Activated T-helper 9 cell treated with anti-CD3 and anti-CD28 coated beads, Interleukin-2, amount 50 U/mL, for 16 hours (primary cell): ENCODE data around the gene TEX51.

Source experiments
- DNase-seq: peaks from one replicate; pipeline ENCODE4 v3.0.0-alpha.2; 2020; ENCODE audit warnings: low read depth

The TEX51 gene

GRCh38 chr2:126898636-126899035 is at the start of gene TEX51:
Gene TEX51, plus strand, starts transcription at chr2:126898890. Its CDS starts 29 bp downstream, at chr2:126898919.
- DNase-seq = no peak

- no peak for DNase-seq
Measured at GRCh38 chr2:126849054-126849453, 49.6 kb upstream of the TEX51 start.

- no peak for DNase-seq
Measured at GRCh38 chr2:126849486-126849885, 49.2 kb upstream of the TEX51 start.

GRCh38 chr2:126849991-126850535 is 48.6 kb upstream of the TEX51 start:
- DNase-seq = no peak

GRCh38 chr2:126850940-126851339 is 47.8 kb upstream of the TEX51 start:
- no peak for DNase-seq

- no peak for DNase-seq
Measured at GRCh38 chr2:126851756-126852155, 46.9 kb upstream of the TEX51 start.

- DNase-seq = no peak
Measured at GRCh38 chr2:126852361-126852760, 46.3 kb upstream of the TEX51 start.

GRCh38 chr2:126855606-126856005 is 43.1 kb upstream of the TEX51 start:
- DNase-seq = no peak

- no peak for DNase-seq
Measured at GRCh38 chr2:126856403-126856802, 42.3 kb upstream of the TEX51 start.

- no peak for DNase-seq
Measured at GRCh38 chr2:126857502-126857901, 41.2 kb upstream of the TEX51 start.

GRCh38 chr2:126858013-126858412 is 40.7 kb upstream of the TEX51 start:
- DNase-seq = no peak

- DNase-seq = no peak
Measured at GRCh38 chr2:126858436-126858835, 40.3 kb upstream of the TEX51 start.

- DNase-seq = no peak
Measured at GRCh38 chr2:126858991-126859390, 39.7 kb upstream of the TEX51 start.

GRCh38 chr2:126859631-126860030 is 39.1 kb upstream of the TEX51 start:
- no peak for DNase-seq

- DNase-seq = no peak
Measured at GRCh38 chr2:126860385-126860784, 38.3 kb upstream of the TEX51 start.

GRCh38 chr2:126862730-126863129 is 36.0 kb upstream of the TEX51 start:
- no peak for DNase-seq

GRCh38 chr2:126863336-126864015 is 35.2 kb upstream of the TEX51 start:
- DNase-seq = no peak

- DNase-seq = no peak
Measured at GRCh38 chr2:126864861-126865260, 33.8 kb upstream of the TEX51 start.

GRCh38 chr2:126866451-126866850 is 32.2 kb upstream of the TEX51 start:
- no peak for DNase-seq

- DNase-seq = no peak
Measured at GRCh38 chr2:126874961-126875360, 23.7 kb upstream of the TEX51 start.

GRCh38 chr2:126876631-126877030 is 22.1 kb upstream of the TEX51 start:
- DNase-seq = no peak

GRCh38 chr2:126877041-126877440 is 21.6 kb upstream of the TEX51 start:
- no peak for DNase-seq

- DNase-seq = no peak
Measured at GRCh38 chr2:126877861-126878565, 20.7 kb upstream of the TEX51 start.
